Sigmoid colon (tissue), 7 donors: ENCODE measurements around the gene IFNA2. TPM values are rescaled to one million over a fixed set of nuclear protein-coding genes. Genes with fewer than 3 reads are reported as not detected.

Source experiments
- DNase-seq: peaks from one replicate; pipeline ENCODE4 v3.0.0-alpha.2; 2019
- H3K27ac ChIP-seq, 4 donors: fragments of 200-600 bp; sonication (generic); one replicate each; pipeline ENCODE4 v1.5.1; 2016 to 2019; ENCODE audit warnings: mild to moderate bottlenecking in 1 of 4
- H3K27me3 ChIP-seq, 3 donors: fragments of 200-600 bp; sonication (generic); one replicate each; pipeline ENCODE4 v1.5.1; 2019; ENCODE audit warnings: mild to moderate bottlenecking in 1 of 3
- H3K36me3 ChIP-seq, 4 donors: fragments of 200-600 bp; sonication (generic); one replicate each; pipeline ENCODE4 v1.5.1; 2016 to 2019
- H3K4me1 ChIP-seq, 4 donors: fragments of 200-600 bp; sonication (generic); one replicate each; pipeline ENCODE4 v1.5.1; 2017 to 2019
- H3K4me3 ChIP-seq, 4 donors: fragments of 200-600 bp; sonication (generic); one replicate each; pipeline ENCODE4 v1.5.1; 2017 to 2019; ENCODE audit warnings: mild to moderate bottlenecking in 2 of 4, moderate library complexity in 1 of 4
- H3K9me3 ChIP-seq, 4 donors: fragments of 200-600 bp in 3 of 4; sonication (generic) in 3 of 4; one replicate each; pipeline versions ENCODE4 v1.5.1 to v1.6.1; 2013 to 2019
- CTCF ChIP-seq, 4 experiments: fragments of 450-650 bp in 3 of 4; fragments of 200-600 bp in 1 of 4; IDR thresholded peaks; one replicate each; pipeline ENCODE4 v1.5.1; 2016 to 2019; ENCODE audit warnings: antibody characterized with exemption in 4 of 4, mild to moderate bottlenecking in 3 of 4, moderate library complexity in 2 of 4
- EP300 ChIP-seq, 4 donors: sonication (generic); formaldehyde crosslinking; IDR thresholded peaks; one replicate each; pipeline ENCODE4 v1.6.1; 2017; ENCODE audit warnings: antibody characterized with exemption in 4 of 4
- POLR2A ChIP-seq, 2 donors: fragments of 450-650 bp; IDR thresholded peaks; one replicate each; pipeline ENCODE4 v1.6.1; 2016; ENCODE audit warnings: antibody characterized with exemption in 2 of 2, mild to moderate bottlenecking in 2 of 2, moderate library complexity in 2 of 2
- POLR2AphosphoS5 ChIP-seq, 4 donors: sonication (generic); formaldehyde crosslinking; IDR thresholded peaks; one replicate each; pipeline ENCODE4 v1.6.1; 2017; ENCODE audit warnings: antibody characterized with exemption in 4 of 4
- WGBS, 2 donors: extraction: QIAGEN DNeasy Blood & Tissue Kit; methylation state at CpG; one replicate each; pipeline ENCODE4 v1.1.7; 2013; 5-methylcytosine and 5-hydroxymethylcytosine counted together
- intact Hi-C: fragments of 100-400 bp; cut with DNase I; formaldehyde crosslinking; loops from one replicate; pipeline ENCODE4 v1.15.1; 2023
- polyA plus RNA-seq, 3 donors: library from polyadenylated mRNA; stranded (reverse); fragments of 200-250 nt; gene quantifications; one replicate each; pipeline ENCODE4 v1.2.3, GENCODE V29; 2013
- total RNA-seq, 4 donors: library from RNA; depleted of rRNA; stranded (reverse); fragments of >200 nt; gene quantifications; one replicate each; pipeline ENCODE4 v1.1.0, GENCODE V29; 2016
- donor health status: healthy with polysubstance abuse.
- donor health status: Bipolar disorder and iron deficiency.
- donor health status: healthy.

The IFNA2 gene
- total and polyA plus RNA-seq, 7 donors: 0.06 to 0.33 TPM; not detected in 5

- no peak for DNase-seq
- peaks cover 0 to 19% (median 15%) of the 10 kb centered on the region in 4 donors for H3K4me1 ChIP-seq
- peaks cover 0 to 35% (median 11%) of the 10 kb centered on the region in 3 donors for H3K27me3 ChIP-seq
- no peak overlapping the region for H3K4me3 ChIP-seq
- no peak overlapping the region for H3K27ac ChIP-seq
- H3K36me3 ChIP-seq: no peaks in the 10 kb centered on the region
- intact Hi-C loops: no loop called here
- H3K9me3 ChIP-seq: no peaks in the 10 kb centered on the region
- TF ChIP-seq POLR2A (IDR thresholded peaks at IDR 0.05) (no peak), POLR2AphosphoS5 (IDR thresholded peaks at IDR 0.05) (no peak), CTCF (IDR thresholded peaks at IDR 0.05) (no peak), EP300 (IDR thresholded peaks at IDR 0.05) (no peak)
- 20 to 36% methylated on average over 3 of the region's 3 CpGs for WGBS, 2 donors
These were observed 14.8 kb upstream of the IFNA2 start for GRCh38 chr9:21399956-21400355.

- H3K4me3 ChIP-seq: no peak overlapping the region
- H3K36me3 ChIP-seq: no peaks in the 10 kb centered on the region
- no peak for DNase-seq
- no peaks in the 10 kb centered on the region for H3K9me3 ChIP-seq
- 93% methylated on average over 5 of the region's 5 CpGs for WGBS, 2 donors
- peaks cover 0 to 19% (median 15%) of the 10 kb centered on the region in 4 donors for H3K4me1 ChIP-seq
- intact Hi-C loops: no loop called here
- no peak for TF ChIP-seq CTCF (IDR thresholded peaks at IDR 0.05)
- TF ChIP-seq POLR2AphosphoS5 (IDR thresholded peaks at IDR 0.05): no peak
- TF ChIP-seq POLR2A (IDR thresholded peaks at IDR 0.05): no peak
- no peak for TF ChIP-seq EP300 (IDR thresholded peaks at IDR 0.05)
- H3K27ac ChIP-seq: no peak overlapping the region
- H3K27me3 ChIP-seq: peaks cover 0 to 35% (median 11%) of the 10 kb centered on the region in 3 donors
These were observed 13.8 kb upstream of the IFNA2 start for GRCh38 chr9:21398955-21399489.

- H3K27ac ChIP-seq: no peak overlapping the region
- peaks cover 0 to 9% (median 4%) of the 10 kb centered on the region in 4 donors for H3K4me1 ChIP-seq
- no peak for TF ChIP-seq POLR2A (IDR thresholded peaks at IDR 0.05)
- peak; percentile 30 to 74 (median 59) for TF ChIP-seq CTCF (IDR thresholded peaks at IDR 0.05)
- no peak for TF ChIP-seq EP300 (IDR thresholded peaks at IDR 0.05)
- no peak for TF ChIP-seq POLR2AphosphoS5 (IDR thresholded peaks at IDR 0.05)
- DNase-seq: peak; percentile 73
- no peaks in the 10 kb centered on the region for H3K36me3 ChIP-seq
- intact Hi-C loops: loop anchor here (2.0 kb wide), 1 partner anchor 69 kb away; no protein-coding TSS in a partner anchor
- peaks cover 0 to 14% (median under 1%) of the 10 kb centered on the region in 3 donors for H3K27me3 ChIP-seq
- peak overlapping the region; percentile 31 to 55 (median 50) for H3K4me3 ChIP-seq
- H3K9me3 ChIP-seq: no peaks in the 10 kb centered on the region
- WGBS, 2 donors: 7 to 8% methylated on average over 40 of the region's 40 CpGs
These were observed 10.8 kb upstream of the IFNA2 start for GRCh38 chr9:21395778-21396717.

GRCh38 chr9:21392270-21392669 is 7.1 kb upstream of the IFNA2 start:
- TF ChIP-seq CTCF (IDR thresholded peaks at IDR 0.05) (no peak), POLR2AphosphoS5 (IDR thresholded peaks at IDR 0.05) (no peak), EP300 (IDR thresholded peaks at IDR 0.05) (no peak), POLR2A (IDR thresholded peaks at IDR 0.05) (no peak)
- 72 to 82% methylated on average over 6 of the region's 6 CpGs for WGBS, 2 donors
- H3K27me3 ChIP-seq: peaks cover 0 to 17% (median 0%) of the 10 kb centered on the region in 3 donors
- no peaks in the 10 kb centered on the region for H3K36me3 ChIP-seq
- H3K27ac ChIP-seq: no peak overlapping the region
- no peak for DNase-seq
- intact Hi-C loops: no loop called here
- no peaks in the 10 kb centered on the region for H3K9me3 ChIP-seq
- no peak overlapping the region for H3K4me3 ChIP-seq
- peaks cover 0 to 9% (median 4%) of the 10 kb centered on the region in 4 donors for H3K4me1 ChIP-seq
